HCT116 (cell line): ENCODE results near the gene CTCFL. TPM values are rescaled to one million over a fixed set of nuclear protein-coding genes. Genes with fewer than 3 reads are reported as not detected.

Source experiments
- ATAC-seq: fragments of 200-7000 bp; cut with Tn5 transposase; 2 replicates; pipeline ENCODE4 v1.9.1; 2020; ENCODE audit warnings: mild to moderate bottlenecking, moderate library complexity
- BruUV-seq: library from RNA; stranded (reverse); fragments of 400-500 nt; replicated peaks from 2 replicates; lab custom pipeline; 2021; lab: Mats Ljungman, UMichigan
- CTCF ChIA-PET: fragments of 300-600 bp; sonication (Branson Sonifier 250); formaldehyde crosslinking; loops from one replicate; lab custom pipeline; 2021; ENCODE audit warnings: antibody characterized with exemption; lab: Charles Lee
- POLR2A ChIA-PET: fragments of 300-600, 350-600 bp; sonication (Branson Sonifier 250); formaldehyde crosslinking; loops from one replicate; lab custom pipeline; 2021; ENCODE audit warnings: antibody characterized with exemption; lab: Charles Lee
- RAD21 ChIA-PET, 2 experiments: fragments of 300-600 bp; sonication (Branson Sonifier 250); formaldehyde crosslinking; loops; one replicate each; lab custom pipeline; 2023; ENCODE audit warnings: low total read pairs in 2 of 2; ENCODE audit not compliant: uncharacterized antibody in 2 of 2, unreplicated experiment in 2 of 2, low non-redundant PET in 1 of 2; lab: Charles Lee
- DNase-seq: peaks from one replicate; pipeline ENCODE4 v3.0.0-alpha.2; 2010; ENCODE audit warnings: low read depth, low spot score
- H2AFZ ChIP-seq: fragments of 200-600 bp; shearing (Covaris generic), sonication (generic); 2 replicates; pipeline ENCODE4 v1.6.1; 2017; ENCODE audit warnings: low read depth, mixed run types, mixed read lengths, antibody characterized with exemption, low read length; ENCODE audit not compliant: poor library complexity, severe bottlenecking
- H3K27ac ChIP-seq: 2 replicates; pipeline ENCODE4 v1.5.1; 2012; ENCODE audit warnings: low read depth, low read length
- H3K27me3 ChIP-seq: fragments of 200-600 bp; sonication (generic); 2 replicates; pipeline ENCODE4 v1.6.1; 2016; ENCODE audit warnings: mixed run types, low read length, mixed read lengths; ENCODE audit not compliant: insufficient read depth
- H3K36me3 ChIP-seq, 2 experiments: fragments of 200-500 bp in 1 of 2; fragments of 200-600 bp in 1 of 2; sonication (Bioruptor generic) in 1 of 2; sonication (generic) in 1 of 2; 2 replicates each; pipeline versions ENCODE4 v1.5.1 to v1.6.1; 2014 to 2016; ENCODE audit warnings: low read length in 2 of 2, inconsistent platforms in 1 of 2, mixed read lengths in 1 of 2, mixed run types in 1 of 2; ENCODE audit not compliant: insufficient read depth in 2 of 2, control insufficient read depth in 1 of 2
- H3K4me1 ChIP-seq, 2 experiments: fragments of 200-600 bp in 1 of 2; sonication (generic) in 1 of 2; 2 replicates each; pipeline versions ENCODE4 v1.5.1 to v1.6.1; 2012 to 2017; ENCODE audit warnings: low read length in 2 of 2, inconsistent platforms in 1 of 2, mild to moderate bottlenecking in 1 of 2, mixed read lengths in 1 of 2, mixed run types in 1 of 2, moderate library complexity in 1 of 2; ENCODE audit not compliant: insufficient read depth in 2 of 2, control insufficient read depth in 1 of 2
- H3K4me2 ChIP-seq: fragments of 200-600 bp; sonication (generic); 2 replicates; pipeline ENCODE4 v1.6.1; 2017; ENCODE audit warnings: mixed run types, low read length, mixed read lengths
- H3K4me3 ChIP-seq, 2 experiments: fragments of 200-600 bp in 1 of 2; sonication (generic) in 1 of 2; replicated peaks in 1 of 2; 2 replicates each; pipeline ENCODE4 v1.5.1; 2011 to 2016; ENCODE audit warnings: low read length in 2 of 2, control low read depth in 1 of 2, low read depth in 1 of 2, mild to moderate bottlenecking in 1 of 2, mixed read lengths in 1 of 2, mixed run types in 1 of 2
- H3K79me2 ChIP-seq: fragments of 200-600 bp; sonication (generic); 2 replicates; pipeline ENCODE4 v1.6.1; 2017; ENCODE audit warnings: mild to moderate bottlenecking, mixed run types, low read length, moderate library complexity, mixed read lengths; ENCODE audit not compliant: insufficient read depth
- H3K9ac ChIP-seq: fragments of 200-600 bp; sonication (generic); 2 replicates; pipeline ENCODE4 v1.6.1; 2016; ENCODE audit warnings: low read length, mixed read lengths
- H3K9me2 ChIP-seq: fragments of 200-600 bp; sonication (generic), shearing (Covaris generic); 2 replicates; pipeline ENCODE4 v1.6.1; 2017; ENCODE audit warnings: mixed run types, mild to moderate bottlenecking, moderate library complexity; ENCODE audit not compliant: insufficient read depth
- H3K9me3 ChIP-seq, 2 experiments: fragments of 200-500 bp in 1 of 2; fragments of 200-600 bp in 1 of 2; sonication (Bioruptor generic) in 1 of 2; sonication (generic) in 1 of 2; 2 replicates each; pipeline ENCODE4 v1.6.1; 2014 to 2017; ENCODE audit warnings: low read length in 2 of 2, mixed read lengths in 2 of 2, inconsistent platforms in 1 of 2, low read depth in 1 of 2, mild to moderate bottlenecking in 1 of 2, mixed run types in 1 of 2, moderate library complexity in 1 of 2; ENCODE audit not compliant: control insufficient read depth in 1 of 2, insufficient read depth in 1 of 2
- H4K20me1 ChIP-seq: fragments of 200-600 bp; sonication (generic), shearing (Covaris generic); 2 replicates; pipeline ENCODE4 v1.6.1; 2017; ENCODE audit warnings: mixed run types, mild to moderate bottlenecking, moderate library complexity; ENCODE audit not compliant: insufficient read depth
- ATF3 ChIP-seq: IDR thresholded peaks from 2 replicates; pipeline ENCODE4 v1.6.1; 2012
- CBX3 ChIP-seq: IDR thresholded peaks from 2 replicates; pipeline ENCODE4 v1.6.1; 2012; ENCODE audit warnings: low read depth
- CEBPB ChIP-seq: IDR thresholded peaks from 2 replicates; pipeline ENCODE4 v1.6.1; 2012; ENCODE audit warnings: low read depth
- EGR1 ChIP-seq: IDR thresholded peaks from 2 replicates; pipeline ENCODE4 v1.6.1; 2012; ENCODE audit warnings: low read depth
- ELF1 ChIP-seq: IDR thresholded peaks from 2 replicates; pipeline ENCODE4 v1.6.1; 2012; ENCODE audit warnings: low read depth, borderline replicate concordance
- EZH2 ChIP-seq: fragments of 200-600 bp; sonication (generic); IDR thresholded peaks from 2 replicates; pipeline ENCODE4 v1.6.1; 2017; ENCODE audit warnings: antibody characterized with exemption, mixed run types
- EZH2phosphoT487 ChIP-seq: fragments of 200-600 bp; IDR thresholded peaks from 2 replicates; pipeline ENCODE4 v1.6.1; 2018; ENCODE audit warnings: antibody characterized with exemption, borderline replicate concordance
- JUND ChIP-seq: IDR thresholded peaks from 2 replicates; pipeline ENCODE4 v1.6.1; 2012
- POLR2AphosphoS5 ChIP-seq: IDR thresholded peaks from 2 replicates; pipeline ENCODE4 v1.6.1; 2011; ENCODE audit warnings: mild to moderate bottlenecking, low read depth, low read length, moderate library complexity
- REST ChIP-seq: IDR thresholded peaks from 2 replicates; pipeline ENCODE4 v1.6.1; 2012; ENCODE audit warnings: low read depth
- SIN3A ChIP-seq: IDR thresholded peaks from 2 replicates; pipeline ENCODE4 v1.6.1; 2012; ENCODE audit warnings: low read depth
- SP1 ChIP-seq: IDR thresholded peaks from 2 replicates; pipeline ENCODE4 v1.6.1; 2012; ENCODE audit warnings: low read depth
- SRF ChIP-seq: IDR thresholded peaks from 2 replicates; pipeline ENCODE4 v1.6.1; 2012; ENCODE audit warnings: low read depth
- TCF7L2 ChIP-seq: IDR thresholded peaks from 2 replicates; pipeline ENCODE4 v1.7.0; 2011; ENCODE audit warnings: borderline replicate concordance, inconsistent platforms; ENCODE audit not compliant: insufficient read depth, insufficient read length; ENCODE audit errors: extremely low read depth
- ZFX ChIP-seq: fragments of 450-650 bp; IDR thresholded peaks from 2 replicates; pipeline ENCODE4 v1.6.1; 2017
- ZNF274 ChIP-seq: fragments of 200-500 bp; sonication (Bioruptor generic); IDR thresholded peaks from 2 replicates; pipeline ENCODE4 v1.6.1; 2014; ENCODE audit warnings: mild to moderate bottlenecking, low read depth, low read length, inconsistent platforms
- intact Hi-C: fragments of 100-400 bp; cut with micrococcal nuclease; formaldehyde crosslinking; loops from 2 replicates; pipeline ENCODE4 v1.10.0; 2022
- total RNA-seq: library from RNA; stranded (reverse); gene quantifications from one replicate; pipeline ENCODE4 v1.2.1, GENCODE V29; 2021; ENCODE audit not compliant: unreplicated experiment
- TF ChIP-seq, protein P1 (sequence below): IDR thresholded peaks from 2 replicates; pipeline ENCODE4 v1.6.1; 2011; ENCODE audit warnings: mild to moderate bottlenecking, low read length, moderate library complexity; ENCODE audit not compliant: insufficient replicate concordance; ENCODE audit errors: extremely low read depth
- TF ChIP-seq, protein P2 (sequence below), 3 experiments: fragments of 200-600 bp in 1 of 3; sonication (generic) in 1 of 3; IDR thresholded peaks in 2 of 3; conservative IDR thresholded peaks in 1 of 3; 2 replicates each; pipeline ENCODE4 v1.5.1; 2012 to 2017; ENCODE audit warnings: low read depth in 2 of 3, low read length in 2 of 3, antibody characterized with exemption in 1 of 3, borderline replicate concordance in 1 of 3, control low read depth in 1 of 3, mild to moderate bottlenecking in 1 of 3, mixed read lengths in 1 of 3, mixed run types in 1 of 3, moderate library complexity in 1 of 3; ENCODE audit not compliant: insufficient read depth in 1 of 3

Gene CTCFL
- total RNA-seq, 1 experiment from 2014 or later: 0.34 TPM

GRCh38 chr20:57476084-57476526 lies 48.8 kb downstream of the CTCFL start:
- no peaks in the 10 kb centered on the region for H4K20me1 ChIP-seq
- H3K9me2 ChIP-seq: no peaks in the 10 kb centered on the region
- H3K9ac ChIP-seq: no peak overlapping the region
- no peaks in the 10 kb centered on the region for H3K9me3 ChIP-seq
- DNase-seq: no peak
- intact Hi-C loops: no loop called here
- H3K27me3 ChIP-seq: no peaks in the 10 kb centered on the region
- H3K4me1 ChIP-seq: peaks cover 9 to 15% of the 10 kb centered on the region in 2 experiments
- H2AFZ ChIP-seq: no peak overlapping the region
- POLR2A ChIA-PET: no interaction called here
- no peak for ATAC-seq
- CTCF ChIA-PET: no interaction called here
- TF ChIP-seq, protein P1, sequence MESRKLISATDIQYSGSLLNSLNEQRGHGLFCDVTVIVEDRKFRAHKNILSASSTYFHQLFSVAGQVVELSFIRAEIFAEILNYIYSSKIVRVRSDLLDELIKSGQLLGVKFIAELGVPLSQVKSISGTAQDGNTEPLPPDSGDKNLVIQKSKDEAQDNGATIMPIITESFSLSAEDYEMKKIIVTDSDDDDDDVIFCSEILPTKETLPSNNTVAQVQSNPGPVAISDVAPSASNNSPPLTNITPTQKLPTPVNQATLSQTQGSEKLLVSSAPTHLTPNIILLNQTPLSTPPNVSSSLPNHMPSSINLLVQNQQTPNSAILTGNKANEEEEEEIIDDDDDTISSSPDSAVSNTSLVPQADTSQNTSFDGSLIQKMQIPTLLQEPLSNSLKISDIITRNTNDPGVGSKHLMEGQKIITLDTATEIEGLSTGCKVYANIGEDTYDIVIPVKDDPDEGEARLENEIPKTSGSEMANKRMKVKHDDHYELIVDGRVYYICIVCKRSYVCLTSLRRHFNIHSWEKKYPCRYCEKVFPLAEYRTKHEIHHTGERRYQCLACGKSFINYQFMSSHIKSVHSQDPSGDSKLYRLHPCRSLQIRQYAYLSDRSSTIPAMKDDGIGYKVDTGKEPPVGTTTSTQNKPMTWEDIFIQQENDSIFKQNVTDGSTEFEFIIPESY: no peak
- TF ChIP-seq POLR2AphosphoS5 (no peak), ZNF274 (no peak), SIN3A (no peak), ZFX (no peak), SRF (no peak), ATF3 (no peak), JUND (no peak), EZH2phosphoT487 (no peak), CEBPB (no peak), REST (no peak), EGR1 (no peak), SP1 (no peak), EZH2 (no peak), TCF7L2 (no peak), ELF1 (no peak), CBX3 (no peak)
- TF ChIP-seq, protein P2, sequence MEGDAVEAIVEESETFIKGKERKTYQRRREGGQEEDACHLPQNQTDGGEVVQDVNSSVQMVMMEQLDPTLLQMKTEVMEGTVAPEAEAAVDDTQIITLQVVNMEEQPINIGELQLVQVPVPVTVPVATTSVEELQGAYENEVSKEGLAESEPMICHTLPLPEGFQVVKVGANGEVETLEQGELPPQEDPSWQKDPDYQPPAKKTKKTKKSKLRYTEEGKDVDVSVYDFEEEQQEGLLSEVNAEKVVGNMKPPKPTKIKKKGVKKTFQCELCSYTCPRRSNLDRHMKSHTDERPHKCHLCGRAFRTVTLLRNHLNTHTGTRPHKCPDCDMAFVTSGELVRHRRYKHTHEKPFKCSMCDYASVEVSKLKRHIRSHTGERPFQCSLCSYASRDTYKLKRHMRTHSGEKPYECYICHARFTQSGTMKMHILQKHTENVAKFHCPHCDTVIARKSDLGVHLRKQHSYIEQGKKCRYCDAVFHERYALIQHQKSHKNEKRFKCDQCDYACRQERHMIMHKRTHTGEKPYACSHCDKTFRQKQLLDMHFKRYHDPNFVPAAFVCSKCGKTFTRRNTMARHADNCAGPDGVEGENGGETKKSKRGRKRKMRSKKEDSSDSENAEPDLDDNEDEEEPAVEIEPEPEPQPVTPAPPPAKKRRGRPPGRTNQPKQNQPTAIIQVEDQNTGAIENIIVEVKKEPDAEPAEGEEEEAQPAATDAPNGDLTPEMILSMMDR (IDR thresholded peaks at IDR 0.05 in 2 of 3, conservative IDR thresholded peaks at IDR 0.05 in 1 of 3; ENCODE audit: borderline replicate concordance in 1 of 3, insufficient read depth in 1 of 3, low read depth in 2 of 3, low read length in 2 of 3): no peak
- no TSS peak for BruUV-seq
- H3K36me3 ChIP-seq: no peaks in the 10 kb centered on the region
- no peaks in the 10 kb centered on the region for H3K79me2 ChIP-seq
- no peak overlapping the region for H3K4me2 ChIP-seq
- H3K27ac ChIP-seq: no peak overlapping the region
- RAD21 ChIA-PET: no interaction called here
- no peak overlapping the region for H3K4me3 ChIP-seq
